Body of pancreas (tissue), 4 donors: ENCODE data around the gene DHX38. TPM values are rescaled to one million over a fixed set of nuclear protein-coding genes. Genes with fewer than 3 reads are reported as not detected.

Source experiments
- ATAC-seq: fragments of 150-250 bp; one replicate; pipeline ENCODE4 v1.9.1; 2016
- DNase-seq, 4 donors: peaks; one replicate each; pipeline ENCODE4 v3.0.0-alpha.2; 2019
- H3K27ac ChIP-seq, 4 donors: fragments of 200-600 bp; sonication (generic); 1 replicate in 3 of 4; 2 replicates in 1 of 4; pipeline versions ENCODE4 v1.5.1 to v1.6.1; 2016 to 2019; ENCODE audit warnings: mild to moderate bottlenecking in 1 of 4, mixed read lengths in 1 of 4, moderate library complexity in 1 of 4
- H3K27me3 ChIP-seq, 2 donors: fragments of 200-600 bp; sonication (generic); one replicate each; pipeline ENCODE4 v1.6.0; 2016; ENCODE audit warnings: mild to moderate bottlenecking in 1 of 2
- H3K36me3 ChIP-seq, 2 donors: fragments of 200-600 bp; sonication (generic); replicated peaks in 1 of 2; 2 replicates each; pipeline ENCODE4 v1.5.1; 2016; ENCODE audit warnings: low read depth in 2 of 2; ENCODE audit not compliant: insufficient read depth in 1 of 2
- H3K4me1 ChIP-seq: fragments of 200-600 bp; sonication (generic); one replicate; pipeline ENCODE4 v1.6.0; 2016
- H3K4me3 ChIP-seq, 2 donors: fragments of 200-600 bp; sonication (generic); 1 replicate in 1 of 2; 2 replicates in 1 of 2; pipeline ENCODE4 v1.5.1; 2016 to 2019
- H3K9me3 ChIP-seq, 3 donors: fragments of 200-600 bp; sonication (generic); 1 replicate in 2 of 3; 2 replicates in 1 of 3; pipeline ENCODE4 v1.5.1; 2016
- POLR2A ChIP-seq, 3 donors: fragments of 450-650 bp; IDR thresholded peaks; one replicate each; pipeline ENCODE4 v1.6.1; 2016; ENCODE audit warnings: antibody characterized with exemption in 3 of 3, mild to moderate bottlenecking in 2 of 3
- WGBS, 2 donors: methylation state at CpG; one replicate each; pipeline ENCODE4 v1.1.5; 2017; 5-methylcytosine and 5-hydroxymethylcytosine counted together
- intact Hi-C: fragments of 100-400 bp; cut with DNase I; formaldehyde crosslinking; loops from one replicate; pipeline ENCODE4 v1.15.1; 2023
- total RNA-seq, 2 donors: library from RNA; depleted of rRNA; stranded (reverse); fragments of >200 nt; gene quantifications; one replicate each; pipeline ENCODE4 v1.1.0, GENCODE V29; 2016
- TF ChIP-seq, protein P1 (sequence below), 7 experiments: fragments of 450-650 bp in 4 of 7; fragments of 200-600 bp in 3 of 7; sonication (generic) in 3 of 7; IDR thresholded peaks; one replicate each; pipeline ENCODE4 v1.5.1; 2016 to 2019; ENCODE audit warnings: antibody characterized with exemption in 7 of 7

The DHX38 gene
- total RNA-seq, 2 donors from 2014 or later, result 28.3 to 40.5 TPM

DNA sequence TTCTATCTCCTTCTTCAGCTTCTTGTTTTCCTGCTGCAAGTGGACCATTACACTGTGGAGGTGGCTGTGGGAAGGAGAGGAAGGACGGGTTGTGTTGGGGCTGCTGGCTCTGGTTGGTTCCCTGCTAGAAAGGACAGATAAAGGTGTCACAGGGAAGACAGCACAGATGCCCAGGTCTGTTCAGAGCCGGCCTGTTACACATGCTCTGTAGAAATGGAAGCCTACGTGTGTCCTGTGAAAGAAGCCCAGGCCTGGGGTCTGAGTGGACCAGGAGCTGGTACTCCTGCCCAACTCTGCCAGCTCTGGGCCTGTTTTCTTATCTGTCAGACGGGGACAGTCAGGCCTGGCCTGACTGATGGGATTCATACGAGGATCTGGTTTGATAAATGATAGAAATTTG, 26.4 kb downstream of the DHX38 start:
- intact Hi-C loops, result loop anchor here (10.0 kb wide), 1 partner anchor 355 kb away; no protein-coding TSS in a partner anchor
- Histone ChIP-seq H3K27ac (no peak overlapping the region), H3K4me3 (no peak overlapping the region), H3K9me3 (no peaks in the 10 kb centered on the region), H3K27me3 (no peaks in the 10 kb centered on the region), H3K36me3 (no peaks in the 10 kb centered on the region), H3K4me1 (peaks cover 1% of the 10 kb centered on the region)
- DNase-seq (no peak), ATAC-seq (no peak)
- TF ChIP-seq, protein P1, sequence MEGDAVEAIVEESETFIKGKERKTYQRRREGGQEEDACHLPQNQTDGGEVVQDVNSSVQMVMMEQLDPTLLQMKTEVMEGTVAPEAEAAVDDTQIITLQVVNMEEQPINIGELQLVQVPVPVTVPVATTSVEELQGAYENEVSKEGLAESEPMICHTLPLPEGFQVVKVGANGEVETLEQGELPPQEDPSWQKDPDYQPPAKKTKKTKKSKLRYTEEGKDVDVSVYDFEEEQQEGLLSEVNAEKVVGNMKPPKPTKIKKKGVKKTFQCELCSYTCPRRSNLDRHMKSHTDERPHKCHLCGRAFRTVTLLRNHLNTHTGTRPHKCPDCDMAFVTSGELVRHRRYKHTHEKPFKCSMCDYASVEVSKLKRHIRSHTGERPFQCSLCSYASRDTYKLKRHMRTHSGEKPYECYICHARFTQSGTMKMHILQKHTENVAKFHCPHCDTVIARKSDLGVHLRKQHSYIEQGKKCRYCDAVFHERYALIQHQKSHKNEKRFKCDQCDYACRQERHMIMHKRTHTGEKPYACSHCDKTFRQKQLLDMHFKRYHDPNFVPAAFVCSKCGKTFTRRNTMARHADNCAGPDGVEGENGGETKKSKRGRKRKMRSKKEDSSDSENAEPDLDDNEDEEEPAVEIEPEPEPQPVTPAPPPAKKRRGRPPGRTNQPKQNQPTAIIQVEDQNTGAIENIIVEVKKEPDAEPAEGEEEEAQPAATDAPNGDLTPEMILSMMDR (IDR thresholded peaks at IDR 0.05), result no peak
- TF ChIP-seq POLR2A (IDR thresholded peaks at IDR 0.05), result no peak
- 73 to 74% methylated on average over 5 of the region's 5 CpGs for WGBS, 2 donors

DNA sequence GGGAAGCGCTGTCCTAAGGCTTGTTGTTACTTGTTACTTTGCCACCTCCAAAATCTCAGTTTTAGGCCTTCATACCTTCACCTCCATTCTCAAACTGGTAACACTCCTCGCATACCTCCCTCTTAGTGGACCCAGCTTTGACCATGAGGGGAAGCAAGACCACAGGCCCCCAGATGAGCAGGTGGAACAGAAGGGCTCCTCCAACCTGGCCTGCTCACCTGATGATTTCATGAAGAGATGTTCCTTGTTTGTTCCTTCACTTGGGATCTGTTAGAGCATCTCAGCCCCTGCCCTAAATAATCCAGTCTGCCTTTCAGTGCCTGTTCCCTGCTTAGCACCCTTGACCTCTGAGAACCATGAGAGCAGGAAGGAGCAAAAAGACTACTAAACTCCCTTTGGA, 28.7 kb downstream of the DHX38 start:
- Histone ChIP-seq H3K36me3 (no peaks in the 10 kb centered on the region), H3K4me3 (no peak overlapping the region), H3K27me3 (no peaks in the 10 kb centered on the region), H3K4me1 (peaks cover 16% of the 10 kb centered on the region), H3K27ac (no peak overlapping the region), H3K9me3 (no peaks in the 10 kb centered on the region)
- intact Hi-C loops, result loop anchor here (10.0 kb wide), 1 partner anchor 352 kb away; no protein-coding TSS in a partner anchor
- no peak for TF ChIP-seq POLR2A (IDR thresholded peaks at IDR 0.05)
- TF ChIP-seq, protein P1 (IDR thresholded peaks at IDR 0.05), result no peak
- WGBS, 2 donors, result 90 to 91% methylated on average over 2 of the region's 2 CpGs
- ATAC-seq (no peak), DNase-seq (no peak)

- Histone ChIP-seq H3K9me3 (no peaks in the 10 kb centered on the region), H3K4me3 (no peak overlapping the region), H3K27ac (no peak overlapping the region), H3K4me1 (peaks cover 16% of the 10 kb centered on the region), H3K27me3 (no peaks in the 10 kb centered on the region), H3K36me3 (no peaks in the 10 kb centered on the region)
- TF ChIP-seq POLR2A (IDR thresholded peaks at IDR 0.05), result no peak
- TF ChIP-seq, protein P1 (IDR thresholded peaks at IDR 0.05), result no peak
- ATAC-seq (no peak), DNase-seq (no peak)
- 71 to 74% methylated on average over 11 of the region's 11 CpGs for WGBS, 2 donors
- intact Hi-C loops, result loop anchor here (10.0 kb wide), 1 partner anchor 352 kb away; no protein-coding TSS in a partner anchor
These were observed 29.3 kb downstream of the DHX38 start for GRCh38 chr16:72122916-72123315.

DNA sequence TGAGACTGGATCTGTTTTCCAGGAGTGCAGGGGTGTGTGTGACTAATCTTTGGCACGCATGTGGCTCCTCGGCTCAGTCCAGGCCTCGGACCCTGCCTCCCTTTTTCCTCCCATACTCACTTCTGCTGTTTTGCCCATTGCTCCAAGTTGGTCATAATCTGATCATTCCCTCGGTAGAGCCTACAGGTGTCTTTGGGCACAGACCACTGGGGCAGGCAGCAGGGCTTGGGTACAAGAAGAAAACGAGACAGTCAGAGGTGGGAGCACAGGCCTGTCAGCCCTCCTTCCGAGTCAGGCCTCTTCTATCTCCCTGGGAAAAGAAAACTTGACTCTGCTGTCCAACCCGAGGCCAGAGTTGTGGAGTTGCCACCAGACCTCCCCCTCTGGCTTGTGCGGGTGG, 29.8 kb downstream of the DHX38 start:
- no peak overlapping the region for H3K4me3 ChIP-seq
- WGBS, 2 donors, result 65 to 67% methylated on average over 8 of the region's 8 CpGs
- no peak overlapping the region for H3K27ac ChIP-seq
- no peaks in the 10 kb centered on the region for H3K27me3 ChIP-seq
- intact Hi-C loops, result loop anchor here (10.0 kb wide), 1 partner anchor 351 kb away; no protein-coding TSS in a partner anchor
- no peak for TF ChIP-seq POLR2A (IDR thresholded peaks at IDR 0.05)
- TF ChIP-seq, protein P1 (IDR thresholded peaks at IDR 0.05), result no peak
- no peak for ATAC-seq
- H3K4me1 ChIP-seq, result peaks cover 16% of the 10 kb centered on the region
- no peaks in the 10 kb centered on the region for H3K9me3 ChIP-seq
- no peak for DNase-seq
- H3K36me3 ChIP-seq, result no peaks in the 10 kb centered on the region

DNA sequence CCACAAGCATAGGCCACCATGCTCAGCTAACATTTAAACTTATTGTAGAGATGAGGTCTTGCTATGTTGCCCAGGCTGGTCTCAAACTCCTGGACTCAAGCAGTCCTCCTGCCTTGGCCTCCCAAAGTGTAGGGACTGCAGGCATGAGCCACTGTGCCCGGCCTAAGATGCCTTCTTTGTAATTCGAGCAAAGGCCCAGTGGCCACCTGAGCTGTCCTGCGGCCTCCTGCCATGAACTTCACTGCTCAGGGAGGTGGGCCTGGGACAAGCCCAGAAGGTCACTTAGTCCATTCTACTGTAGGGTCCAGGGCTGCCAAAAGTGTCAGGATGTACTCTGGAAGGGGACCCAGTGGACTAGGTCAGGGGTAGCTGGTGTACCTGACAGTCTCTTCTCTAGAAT, 30.5 kb downstream of the DHX38 start:
- H3K9me3 ChIP-seq, result no peaks in the 10 kb centered on the region
- no peak for DNase-seq
- no peaks in the 10 kb centered on the region for H3K36me3 ChIP-seq
- intact Hi-C loops, result loop anchor here (10.0 kb wide), 1 partner anchor 351 kb away; no protein-coding TSS in a partner anchor
- H3K27me3 ChIP-seq, result no peaks in the 10 kb centered on the region
- H3K4me3 ChIP-seq, result no peak overlapping the region
- no peak overlapping the region for H3K27ac ChIP-seq
- peaks cover 16% of the 10 kb centered on the region for H3K4me1 ChIP-seq
- 100% methylated on average over 2 of the region's 3 CpGs; no CpG with 5 or more reads in 1 of the 2 donors for WGBS, 2 donors
- no peak for TF ChIP-seq POLR2A (IDR thresholded peaks at IDR 0.05)
- TF ChIP-seq, protein P1 (IDR thresholded peaks at IDR 0.05), result no peak
- no peak for ATAC-seq
